ENCODE results near the gene MYO1G.

GRCh38 chr7:45017253-45017652 is 38.4 kb upstream of the MYO1G start:
- no peak for TF ChIP-seq CTCF (IDR thresholded peaks at IDR 0.05)
- TF ChIP-seq POLR2A (IDR thresholded peaks at IDR 0.05), result no peak

All from esophagus squamous epithelium (tissue), 4 donors.